NT2/D1 (cell line): Measurements from ENCODE around the gene SCP2.

Experiments
- DNase-seq: peaks from one replicate; pipeline ENCODE4 v3.0.0-alpha.2; 2011; ENCODE audit warnings: low read depth, low spot score
- H3K27me3 ChIP-seq: 2 replicates; pipeline ENCODE4 v1.6.0; 2011; ENCODE audit warnings: mild to moderate bottlenecking; ENCODE audit not compliant: insufficient read length, insufficient read depth
- H3K36me3 ChIP-seq: 2 replicates; pipeline ENCODE4 v1.6.1; 2011; ENCODE audit warnings: mild to moderate bottlenecking, low read length, mixed read lengths; ENCODE audit not compliant: insufficient read depth, insufficient read length
- H3K4me1 ChIP-seq: 2 replicates; pipeline ENCODE4 v1.5.1; 2011; ENCODE audit not compliant: insufficient read depth, insufficient read length
- H3K4me3 ChIP-seq: 2 replicates; pipeline ENCODE4 v1.5.1; 2011; ENCODE audit warnings: low read depth; ENCODE audit not compliant: insufficient read length
- H3K9ac ChIP-seq: 2 replicates; pipeline ENCODE4 v1.6.0; 2011; ENCODE audit warnings: low read depth; ENCODE audit not compliant: insufficient read length
- H3K9me3 ChIP-seq: 2 replicates; pipeline ENCODE4 v1.5.1; 2011; ENCODE audit warnings: mild to moderate bottlenecking, low read length; ENCODE audit not compliant: insufficient read depth
- SUZ12 ChIP-seq: IDR thresholded peaks from 2 replicates; pipeline ENCODE4 v1.6.1; 2011; ENCODE audit not compliant: insufficient read length, insufficient read depth; ENCODE audit errors: extremely low read depth
- YY1 ChIP-seq: IDR thresholded peaks from 2 replicates; pipeline ENCODE4 v1.6.1; 2011; ENCODE audit not compliant: insufficient read length, insufficient read depth
- ZNF274 ChIP-seq: IDR thresholded peaks from 2 replicates; pipeline ENCODE4 v1.6.1; 2011; ENCODE audit warnings: mild to moderate bottlenecking, low read depth, low read length

SCP2 gene

DNA sequence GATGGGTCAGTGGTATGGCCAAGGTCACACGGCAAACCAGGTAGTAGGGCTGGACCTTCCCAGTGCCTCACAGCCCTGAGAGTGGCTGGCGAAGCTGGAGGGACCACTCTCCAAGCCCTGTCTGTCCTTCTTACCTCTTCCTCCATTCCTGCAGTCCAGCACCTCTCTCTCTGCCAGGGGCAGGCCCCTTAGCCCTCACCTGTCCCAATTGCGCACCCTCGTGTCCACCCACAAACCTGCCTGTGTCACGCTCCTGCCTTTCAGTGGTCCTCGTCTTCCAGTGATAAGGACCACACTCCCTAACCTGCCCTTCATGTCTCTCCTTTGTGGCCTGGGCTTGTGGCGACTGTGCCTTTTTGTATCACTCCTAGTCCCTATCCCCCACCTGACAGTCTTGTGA is 138.3 kb downstream of the SCP2 start:
- Histone ChIP-seq H3K9ac (no peak overlapping the region), H3K36me3 (no peaks in the 10 kb centered on the region), H3K4me1 (peaks cover 6% of the 10 kb centered on the region), H3K27me3 (peaks cover 50% of the 10 kb centered on the region), H3K4me3 (no peak overlapping the region), H3K9me3 (no peaks in the 10 kb centered on the region)
- TF ChIP-seq SUZ12 (no peak), ZNF274 (no peak), YY1 (no peak)
- no peak for DNase-seq

GRCh38 chr1:53066488-53066887 is 139.4 kb downstream of the SCP2 start:
- peaks cover 39% of the 10 kb centered on the region for H3K27me3 ChIP-seq
- H3K36me3 ChIP-seq, result no peaks in the 10 kb centered on the region
- TF ChIP-seq SUZ12, result no peak
- no peaks in the 10 kb centered on the region for H3K9me3 ChIP-seq
- no peak for DNase-seq
- H3K9ac ChIP-seq, result no peak overlapping the region
- H3K4me3 ChIP-seq, result no peak overlapping the region
- H3K4me1 ChIP-seq, result peaks cover 2% of the 10 kb centered on the region

- Histone ChIP-seq H3K9me3 (no peaks in the 10 kb centered on the region), H3K4me1 (no peaks in the 10 kb centered on the region), H3K4me3 (no peak overlapping the region), H3K9ac (no peak overlapping the region), H3K36me3 (no peaks in the 10 kb centered on the region), H3K27me3 (peaks cover 33% of the 10 kb centered on the region)
- no peak for TF ChIP-seq SUZ12
- DNase-seq, result no peak
These were observed 140.0 kb downstream of the SCP2 start for GRCh38 chr1:53066891-53067738.

GRCh38 chr1:53067886-53068285 is 140.8 kb downstream of the SCP2 start:
- DNase-seq, result no peak
- no peaks in the 10 kb centered on the region for H3K36me3 ChIP-seq
- peaks cover 25% of the 10 kb centered on the region for H3K27me3 ChIP-seq
- no peaks in the 10 kb centered on the region for H3K4me1 ChIP-seq
- H3K9ac ChIP-seq, result no peak overlapping the region
- TF ChIP-seq SUZ12, result no peak
- no peak for TF ChIP-seq ZNF274
- no peak for TF ChIP-seq YY1
- no peaks in the 10 kb centered on the region for H3K9me3 ChIP-seq
- H3K4me3 ChIP-seq, result no peak overlapping the region

DNA sequence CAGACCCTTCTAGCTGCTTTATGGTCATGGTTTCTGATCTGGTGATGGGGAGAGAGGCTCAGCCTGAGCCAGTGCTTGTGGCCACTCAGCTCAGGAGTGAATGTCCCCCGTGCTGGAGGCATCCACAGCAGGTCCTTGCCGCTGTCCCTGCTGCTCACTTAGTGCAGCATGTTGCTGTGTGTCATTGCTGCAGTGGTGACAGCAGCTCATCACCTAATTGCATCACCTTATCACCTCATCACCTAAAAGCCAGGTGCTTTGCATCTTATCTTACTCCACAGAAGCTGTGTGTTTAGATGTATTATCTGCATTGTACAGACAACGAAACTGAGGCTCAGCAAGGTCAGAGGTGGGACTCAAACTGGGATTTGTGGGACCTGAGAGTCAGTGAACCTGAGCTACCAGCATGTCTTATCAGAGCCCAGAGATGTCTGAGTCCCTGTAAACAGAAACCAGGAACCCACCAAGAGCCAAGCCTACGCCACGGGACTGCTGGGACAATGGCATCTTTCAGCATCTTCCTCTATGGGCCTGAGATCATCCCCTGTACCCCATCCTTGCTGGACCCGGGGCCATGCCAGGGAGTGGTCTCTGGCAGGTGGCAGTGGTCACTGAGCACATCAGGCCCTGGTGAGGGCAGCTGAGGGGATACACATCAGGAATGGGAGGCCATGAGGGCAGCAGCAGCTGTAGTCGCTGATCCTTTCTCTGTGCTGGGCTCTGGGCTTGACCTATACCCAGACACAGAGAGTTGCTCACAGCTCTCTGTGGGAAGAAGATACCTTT is 141.4 kb downstream of the SCP2 start:
- Histone ChIP-seq H3K27me3 (peaks cover 19% of the 10 kb centered on the region), H3K9me3 (no peaks in the 10 kb centered on the region), H3K4me1 (no peaks in the 10 kb centered on the region), H3K36me3 (no peaks in the 10 kb centered on the region), H3K9ac (no peak overlapping the region), H3K4me3 (no peak overlapping the region)
- DNase-seq, result no peak
- TF ChIP-seq ZNF274 (no peak), YY1 (no peak), SUZ12 (no peak)

- Histone ChIP-seq H3K4me1 (peaks cover 5% of the 10 kb centered on the region), H3K36me3 (no peaks in the 10 kb centered on the region), H3K9me3 (no peaks in the 10 kb centered on the region), H3K4me3 (no peak overlapping the region), H3K27me3 (peaks cover 12% of the 10 kb centered on the region), H3K9ac (no peak overlapping the region)
- no peak for TF ChIP-seq SUZ12
- no peak for DNase-seq
These were observed 142.2 kb downstream of the SCP2 start for GRCh38 chr1:53069265-53069662.

DNA sequence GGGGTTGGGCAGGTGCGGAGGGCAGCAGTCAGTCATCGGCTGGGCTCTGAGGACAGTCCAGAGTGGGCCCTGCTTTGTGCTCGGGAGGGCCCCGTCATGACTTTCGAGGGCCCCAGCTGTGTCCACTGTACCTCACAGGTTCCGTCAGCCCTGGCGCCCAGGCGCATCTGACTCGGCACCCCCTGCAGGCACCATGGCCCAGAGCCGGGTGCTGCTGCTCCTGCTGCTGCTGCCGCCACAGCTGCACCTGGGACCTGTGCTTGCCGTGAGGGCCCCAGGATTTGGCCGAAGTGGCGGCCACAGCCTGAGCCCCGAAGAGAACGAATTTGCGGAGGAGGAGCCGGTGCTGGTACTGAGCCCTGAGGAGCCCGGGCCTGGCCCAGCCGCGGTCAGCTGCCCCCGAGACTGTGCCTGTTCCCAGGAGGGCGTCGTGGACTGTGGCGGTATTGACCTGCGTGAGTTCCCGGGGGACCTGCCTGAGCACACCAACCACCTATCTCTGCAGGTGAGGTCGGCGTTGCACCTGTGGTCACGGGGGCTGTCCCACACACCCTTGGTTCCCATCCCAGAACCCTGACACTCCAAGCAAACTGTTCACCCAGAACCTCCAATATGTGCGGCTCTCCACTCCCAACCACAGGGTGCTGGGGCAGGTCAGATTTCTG is 142.7 kb downstream of the SCP2 start:
- TF ChIP-seq ZNF274, result no peak
- no peak for TF ChIP-seq YY1
- no peak for TF ChIP-seq SUZ12
- H3K9ac ChIP-seq, result no peak overlapping the region
- DNase-seq, result no peak
- peaks cover 8% of the 10 kb centered on the region for H3K4me1 ChIP-seq
- no peaks in the 10 kb centered on the region for H3K9me3 ChIP-seq
- H3K36me3 ChIP-seq, result no peaks in the 10 kb centered on the region
- H3K4me3 ChIP-seq, result no peak overlapping the region
- peaks cover 6% of the 10 kb centered on the region for H3K27me3 ChIP-seq
